Measurements from ENCODE around the gene KIF21B.

- TF ChIP-seq, protein P1, sequence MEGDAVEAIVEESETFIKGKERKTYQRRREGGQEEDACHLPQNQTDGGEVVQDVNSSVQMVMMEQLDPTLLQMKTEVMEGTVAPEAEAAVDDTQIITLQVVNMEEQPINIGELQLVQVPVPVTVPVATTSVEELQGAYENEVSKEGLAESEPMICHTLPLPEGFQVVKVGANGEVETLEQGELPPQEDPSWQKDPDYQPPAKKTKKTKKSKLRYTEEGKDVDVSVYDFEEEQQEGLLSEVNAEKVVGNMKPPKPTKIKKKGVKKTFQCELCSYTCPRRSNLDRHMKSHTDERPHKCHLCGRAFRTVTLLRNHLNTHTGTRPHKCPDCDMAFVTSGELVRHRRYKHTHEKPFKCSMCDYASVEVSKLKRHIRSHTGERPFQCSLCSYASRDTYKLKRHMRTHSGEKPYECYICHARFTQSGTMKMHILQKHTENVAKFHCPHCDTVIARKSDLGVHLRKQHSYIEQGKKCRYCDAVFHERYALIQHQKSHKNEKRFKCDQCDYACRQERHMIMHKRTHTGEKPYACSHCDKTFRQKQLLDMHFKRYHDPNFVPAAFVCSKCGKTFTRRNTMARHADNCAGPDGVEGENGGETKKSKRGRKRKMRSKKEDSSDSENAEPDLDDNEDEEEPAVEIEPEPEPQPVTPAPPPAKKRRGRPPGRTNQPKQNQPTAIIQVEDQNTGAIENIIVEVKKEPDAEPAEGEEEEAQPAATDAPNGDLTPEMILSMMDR (IDR thresholded peaks at IDR 0.05), result no peak
- TF ChIP-seq POLR2A (IDR thresholded peaks at IDR 0.05), result no peak
These were observed 45.5 kb upstream of the KIF21B start for GRCh38 chr1:201068976-201069375.

Measured in thyroid gland (tissue), 4 donors.